ENCODE data around the gene ABT1.
A peak's percentile ranks its signal among the peaks of the same experiment; 100 is the strongest.

ABT1 gene

DNA sequence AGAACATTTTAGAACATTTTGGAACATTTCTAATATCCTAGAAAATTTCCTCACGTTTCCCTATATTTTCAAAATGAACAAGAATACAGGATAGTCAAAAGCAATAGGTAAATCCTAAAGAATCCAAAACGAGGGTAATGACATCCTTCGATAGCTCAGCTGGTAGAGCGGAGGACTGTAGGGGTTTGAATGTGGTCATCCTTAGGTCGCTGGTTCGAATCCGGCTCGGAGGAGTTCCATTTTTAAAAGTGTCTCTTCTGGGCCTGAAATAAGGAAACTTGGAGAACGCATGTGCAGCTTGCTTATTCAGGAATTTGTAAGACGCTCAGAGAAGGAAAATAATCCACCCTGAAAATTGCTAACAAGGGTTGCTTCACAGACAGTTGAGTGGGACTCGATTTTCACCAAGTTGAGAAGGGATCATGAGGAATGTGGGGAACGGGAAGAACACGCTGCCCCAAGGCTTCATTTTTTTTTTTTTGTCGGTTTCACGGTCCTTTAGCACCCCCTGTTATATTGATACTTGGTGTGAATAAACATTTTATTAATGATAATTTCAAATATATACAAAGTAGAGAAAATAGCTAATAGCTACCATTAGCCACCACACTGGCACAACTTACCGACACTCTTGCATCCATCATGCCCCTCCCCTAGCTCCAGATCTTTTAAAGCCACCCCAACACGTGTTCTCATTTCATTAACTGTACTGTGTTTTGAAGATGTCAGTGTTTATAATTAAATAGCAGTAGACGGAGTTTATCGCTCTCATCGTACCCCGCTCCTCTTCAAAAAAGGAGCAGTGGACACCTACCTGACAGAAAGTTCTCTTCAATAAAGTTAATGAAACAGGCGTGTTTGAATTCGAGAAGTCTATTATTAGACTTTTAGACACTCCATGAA is 1.8 kb upstream of the ABT1 start:
- Histone ChIP-seq H3K36me3 (replicated peaks; ENCODE audit: insufficient read depth, low read length) (peaks cover 3% of the 10 kb centered on the region; the same call in 1 of the 2 replicates), H3K4me2 (ENCODE audit: low read depth, low read length) (peak overlapping the region; percentile 90), H3K9ac (ENCODE audit: low read length) (no peak overlapping the region; the same call in 1 of the 2 replicates), H3K27me3 (replicated peaks; ENCODE audit: insufficient read depth, low read length) (no peaks in the 10 kb centered on the region), H3K4me3 (ENCODE audit: low read length) (no peak overlapping the region; the same call in 1 of the 2 replicates), H3K9me2 (replicated peaks; ENCODE audit: insufficient read depth, low read length) (no peaks in the 10 kb centered on the region), H3K9me3 (replicated peaks; ENCODE audit: insufficient read depth, low read length) (no peaks in the 10 kb centered on the region), H4K20me1 (ENCODE audit: insufficient read depth, low read length) (no peaks in the 10 kb centered on the region), H2AFZ (ENCODE audit: low read length) (peak overlapping the region; percentile 60), H3K4me1 (ENCODE audit: low read length) (peaks cover 8% of the 10 kb centered on the region; the same call in 1 of the 2 replicates), H3F3A (ENCODE audit: insufficient read depth, low read length) (peaks cover 8% of the 10 kb centered on the region), H3K79me2 (ENCODE audit: low read length) (peaks cover 22% of the 10 kb centered on the region), H3K27ac (ENCODE audit: low read length) (no peak overlapping the region)
- TF ChIP-seq EZH2 (optimal IDR thresholded peaks at IDR 0.05; ENCODE audit: low read depth, low read length) (no peak), EZH2phosphoT487 (IDR thresholded peaks at IDR 0.05; ENCODE audit: low read length) (no peak)
- TF ChIP-seq, protein P1, sequence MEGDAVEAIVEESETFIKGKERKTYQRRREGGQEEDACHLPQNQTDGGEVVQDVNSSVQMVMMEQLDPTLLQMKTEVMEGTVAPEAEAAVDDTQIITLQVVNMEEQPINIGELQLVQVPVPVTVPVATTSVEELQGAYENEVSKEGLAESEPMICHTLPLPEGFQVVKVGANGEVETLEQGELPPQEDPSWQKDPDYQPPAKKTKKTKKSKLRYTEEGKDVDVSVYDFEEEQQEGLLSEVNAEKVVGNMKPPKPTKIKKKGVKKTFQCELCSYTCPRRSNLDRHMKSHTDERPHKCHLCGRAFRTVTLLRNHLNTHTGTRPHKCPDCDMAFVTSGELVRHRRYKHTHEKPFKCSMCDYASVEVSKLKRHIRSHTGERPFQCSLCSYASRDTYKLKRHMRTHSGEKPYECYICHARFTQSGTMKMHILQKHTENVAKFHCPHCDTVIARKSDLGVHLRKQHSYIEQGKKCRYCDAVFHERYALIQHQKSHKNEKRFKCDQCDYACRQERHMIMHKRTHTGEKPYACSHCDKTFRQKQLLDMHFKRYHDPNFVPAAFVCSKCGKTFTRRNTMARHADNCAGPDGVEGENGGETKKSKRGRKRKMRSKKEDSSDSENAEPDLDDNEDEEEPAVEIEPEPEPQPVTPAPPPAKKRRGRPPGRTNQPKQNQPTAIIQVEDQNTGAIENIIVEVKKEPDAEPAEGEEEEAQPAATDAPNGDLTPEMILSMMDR (IDR thresholded peaks at IDR 0.05; ENCODE audit: low read length), result no peak
- no peak for DNase-seq

DNA sequence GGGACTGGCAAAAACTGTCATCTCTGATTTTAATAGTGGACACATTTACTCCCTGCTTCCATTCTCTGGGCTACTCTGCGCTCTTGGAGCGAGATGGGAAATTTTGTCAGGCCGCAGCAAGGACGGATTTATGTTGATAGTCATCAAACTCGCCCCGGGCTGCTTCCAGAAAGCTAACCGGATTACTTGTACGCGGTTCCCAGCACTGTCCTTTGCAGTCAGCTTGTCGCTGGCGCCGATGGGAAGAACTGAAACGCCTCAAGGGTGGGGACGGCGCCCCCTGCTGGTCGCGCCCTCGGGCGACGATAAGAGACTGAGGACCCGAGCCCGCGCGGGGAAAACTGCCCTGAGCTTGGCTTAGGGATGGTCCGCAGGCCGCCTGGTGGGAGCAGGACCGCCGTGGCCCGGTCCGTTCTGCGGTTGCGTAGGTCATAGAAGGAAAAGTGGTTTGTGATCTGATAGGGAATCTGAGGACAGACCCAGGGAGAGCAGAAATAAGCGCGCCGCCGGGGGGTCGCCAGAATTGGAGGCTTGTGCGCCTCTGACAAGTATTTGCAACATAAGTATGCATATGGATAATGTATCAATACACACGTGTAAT is 984 bp upstream of the ABT1 start:
- Histone ChIP-seq H2AFZ (ENCODE audit: low read length) (peak overlapping the region; percentile 71), H3K27me3 (replicated peaks; ENCODE audit: insufficient read depth, low read length) (no peaks in the 10 kb centered on the region), H3F3A (ENCODE audit: insufficient read depth, low read length) (peaks cover 15% of the 10 kb centered on the region), H3K27ac (ENCODE audit: low read length) (peak overlapping the region; percentile 76; the same call in 1 of the 2 replicates), H3K9me2 (replicated peaks; ENCODE audit: insufficient read depth, low read length) (no peaks in the 10 kb centered on the region), H3K36me3 (replicated peaks; ENCODE audit: insufficient read depth, low read length) (peaks cover 3% of the 10 kb centered on the region; the same call in 1 of the 2 replicates), H3K79me2 (ENCODE audit: low read length) (peaks cover 22% of the 10 kb centered on the region), H4K20me1 (ENCODE audit: insufficient read depth, low read length) (no peaks in the 10 kb centered on the region), H3K4me1 (ENCODE audit: low read length) (peaks cover 8% of the 10 kb centered on the region; the same call in 1 of the 2 replicates), H3K4me2 (ENCODE audit: low read depth, low read length) (peak overlapping the region; percentile 90), H3K9me3 (replicated peaks; ENCODE audit: insufficient read depth, low read length) (no peaks in the 10 kb centered on the region), H3K4me3 (ENCODE audit: low read length) (peak overlapping the region; percentile 100), H3K9ac (ENCODE audit: low read length) (peak overlapping the region; percentile 94; the same call in 1 of the 2 replicates)
- TF ChIP-seq EZH2 (optimal IDR thresholded peaks at IDR 0.05; ENCODE audit: low read depth, low read length) (no peak), EZH2phosphoT487 (IDR thresholded peaks at IDR 0.05; ENCODE audit: low read length) (no peak)
- TF ChIP-seq, protein P1 (IDR thresholded peaks at IDR 0.05; ENCODE audit: low read length), result peak; percentile 95
- peak; percentile 89 for DNase-seq

DNA sequence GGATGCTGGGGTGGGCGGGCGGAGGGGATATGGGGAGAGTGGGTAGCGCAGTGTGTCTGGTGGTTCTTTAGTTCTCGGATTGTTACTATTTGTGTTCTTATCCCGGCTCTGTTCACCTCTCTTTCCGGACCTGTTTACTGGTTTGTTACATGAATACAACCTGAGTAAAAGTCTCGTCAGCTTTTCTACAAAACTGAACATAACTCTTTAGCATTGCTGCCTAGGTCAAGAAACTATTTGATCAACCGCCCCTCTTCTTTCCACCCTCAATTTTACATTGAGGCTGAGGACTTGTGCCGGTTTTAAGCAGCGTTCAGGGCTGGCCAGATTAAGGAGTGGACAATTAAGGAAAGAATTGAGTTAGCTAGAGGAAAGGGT is 625 bp downstream of the ABT1 start:
- TF ChIP-seq, protein P1 (IDR thresholded peaks at IDR 0.05; ENCODE audit: low read length), result no peak
- TF ChIP-seq EZH2phosphoT487 (IDR thresholded peaks at IDR 0.05; ENCODE audit: low read length), result no peak
- no peak for TF ChIP-seq EZH2 (optimal IDR thresholded peaks at IDR 0.05; ENCODE audit: low read depth, low read length)
- peak overlapping the region; percentile 78; the same call in 1 of the 2 replicates for H2AFZ ChIP-seq (ENCODE audit: low read length)
- no peak for DNase-seq

More for the DNA sequence above, 625 bp downstream of the ABT1 start:
- Histone ChIP-seq H3K79me2 (ENCODE audit: low read length) (peaks cover 22% of the 10 kb centered on the region), H3K27ac (ENCODE audit: low read length) (peak overlapping the region; percentile 76; the same call in 1 of the 2 replicates), H3F3A (ENCODE audit: insufficient read depth, low read length) (peaks cover 15% of the 10 kb centered on the region), H3K4me2 (ENCODE audit: low read depth, low read length) (peak overlapping the region; percentile 90), H3K9me3 (replicated peaks; ENCODE audit: insufficient read depth, low read length) (no peaks in the 10 kb centered on the region), H3K4me1 (ENCODE audit: low read length) (peaks cover 8% of the 10 kb centered on the region; the same call in 1 of the 2 replicates), H3K4me3 (ENCODE audit: low read length) (peak overlapping the region; percentile 100), H3K36me3 (replicated peaks; ENCODE audit: insufficient read depth, low read length) (peaks cover 3% of the 10 kb centered on the region; the same call in 1 of the 2 replicates), H3K9ac (ENCODE audit: low read length) (peak overlapping the region; percentile 94), H3K9me2 (replicated peaks; ENCODE audit: insufficient read depth, low read length) (no peaks in the 10 kb centered on the region), H4K20me1 (ENCODE audit: insufficient read depth, low read length) (no peaks in the 10 kb centered on the region), H3K27me3 (replicated peaks; ENCODE audit: insufficient read depth, low read length) (no peaks in the 10 kb centered on the region)

All from MM.1S (cell line).